ENCODE measurements around the gene LRRC49.
"Not testable (repeated sequence)": the region's sequence is repeated elsewhere in the genome, so short reads cannot be mapped to it uniquely, and the experiment has no call there.

Gene LRRC49

GRCh38 chr15:70856884-70857561 lies 35.6 kb upstream of the LRRC49 start:
- H3K27ac ChIP-seq (ENCODE audit: low read depth, low read length), result no peak overlapping the region
- H3K4me3 ChIP-seq (ENCODE audit: low read length), result no peak overlapping the region
- H3K4me2 ChIP-seq (ENCODE audit: low read length), result no peak overlapping the region
- no peaks in the 10 kb centered on the region for H3K9me2 ChIP-seq (replicated peaks; ENCODE audit: control insufficient read depth, low read length)
- TF ChIP-seq EZH2phosphoT487 (IDR thresholded peaks at IDR 0.05; ENCODE audit: borderline replicate concordance, low read length) (no peak), CTCF (IDR thresholded peaks at IDR 0.05; ENCODE audit: low read depth, low read length, poor library complexity, severe bottlenecking) (no peak)
- no peaks in the 10 kb centered on the region for H3K4me1 ChIP-seq (ENCODE audit: control insufficient read depth, low read length)
- H3F3A ChIP-seq (ENCODE audit: control insufficient read depth, insufficient read depth), result no peaks in the 10 kb centered on the region
- H3K36me3 ChIP-seq (ENCODE audit: control insufficient read depth, low read length), result no peaks in the 10 kb centered on the region
- H3K79me2 ChIP-seq (ENCODE audit: control insufficient read depth, low read length), result no peaks in the 10 kb centered on the region
- no peaks in the 10 kb centered on the region for H3K9me3 ChIP-seq (ENCODE audit: control insufficient read depth, insufficient read depth, low read length)
- H3K27me3 ChIP-seq (ENCODE audit: control insufficient read depth, low read length), result no peaks in the 10 kb centered on the region
- no peaks in the 10 kb centered on the region for H4K20me1 ChIP-seq (ENCODE audit: control insufficient read depth, insufficient read depth, low read depth, low read length)

GRCh38 chr15:70857562-70858285 lies 34.9 kb upstream of the LRRC49 start:
- H3K9me2 ChIP-seq (replicated peaks; ENCODE audit: control insufficient read depth, low read length), result no peaks in the 10 kb centered on the region
- no peaks in the 10 kb centered on the region for H3F3A ChIP-seq (ENCODE audit: control insufficient read depth, insufficient read depth)
- no peaks in the 10 kb centered on the region for H3K9me3 ChIP-seq (ENCODE audit: control insufficient read depth, insufficient read depth, low read length)
- TF ChIP-seq EZH2phosphoT487 (IDR thresholded peaks at IDR 0.05; ENCODE audit: borderline replicate concordance, low read length) (no peak), CTCF (IDR thresholded peaks at IDR 0.05; ENCODE audit: low read depth, low read length, poor library complexity, severe bottlenecking) (no peak)
- H3K79me2 ChIP-seq (ENCODE audit: control insufficient read depth, low read length), result no peaks in the 10 kb centered on the region
- H3K4me3 ChIP-seq (ENCODE audit: low read length), result no peak overlapping the region
- H3K27me3 ChIP-seq (ENCODE audit: control insufficient read depth, low read length), result no peaks in the 10 kb centered on the region
- H3K36me3 ChIP-seq (ENCODE audit: control insufficient read depth, low read length), result no peaks in the 10 kb centered on the region
- H3K4me1 ChIP-seq (ENCODE audit: control insufficient read depth, low read length), result no peaks in the 10 kb centered on the region
- H4K20me1 ChIP-seq (ENCODE audit: control insufficient read depth, insufficient read depth, low read depth, low read length), result no peaks in the 10 kb centered on the region
- no peak overlapping the region for H3K4me2 ChIP-seq (ENCODE audit: low read length)
- no peak overlapping the region for H3K27ac ChIP-seq (ENCODE audit: low read depth, low read length)

- not testable (repeated sequence) for H3K4me1 ChIP-seq (ENCODE audit: control insufficient read depth, low read length); H3K4me2 ChIP-seq (ENCODE audit: low read length); H3K4me3 ChIP-seq (ENCODE audit: low read length); H3F3A ChIP-seq (ENCODE audit: control insufficient read depth, insufficient read depth); H4K20me1 ChIP-seq (ENCODE audit: control insufficient read depth, insufficient read depth, low read depth, low read length); H3K9me3 ChIP-seq (ENCODE audit: control insufficient read depth, insufficient read depth, low read length); H3K79me2 ChIP-seq (ENCODE audit: control insufficient read depth, low read length); H3K27me3 ChIP-seq (ENCODE audit: control insufficient read depth, low read length); H3K36me3 ChIP-seq (ENCODE audit: control insufficient read depth, low read length); H3K27ac ChIP-seq (ENCODE audit: low read depth, low read length); H3K9me2 ChIP-seq (replicated peaks; ENCODE audit: control insufficient read depth, low read length)
Measured at GRCh38 chr15:70858614-70859321, 33.9 kb upstream of the LRRC49 start.
